ENCODE data around the gene CAMKK1. TPM values are rescaled to one million over a fixed set of nuclear protein-coding genes. Genes with fewer than 3 reads are reported as not detected.

The CAMKK1 gene
- 10 to 100 TPM in 4 of 6 donors, 1 to 10 TPM in 2; 4.9 to 23.0 (median 11.0) TPM for total RNA-seq

DNA sequence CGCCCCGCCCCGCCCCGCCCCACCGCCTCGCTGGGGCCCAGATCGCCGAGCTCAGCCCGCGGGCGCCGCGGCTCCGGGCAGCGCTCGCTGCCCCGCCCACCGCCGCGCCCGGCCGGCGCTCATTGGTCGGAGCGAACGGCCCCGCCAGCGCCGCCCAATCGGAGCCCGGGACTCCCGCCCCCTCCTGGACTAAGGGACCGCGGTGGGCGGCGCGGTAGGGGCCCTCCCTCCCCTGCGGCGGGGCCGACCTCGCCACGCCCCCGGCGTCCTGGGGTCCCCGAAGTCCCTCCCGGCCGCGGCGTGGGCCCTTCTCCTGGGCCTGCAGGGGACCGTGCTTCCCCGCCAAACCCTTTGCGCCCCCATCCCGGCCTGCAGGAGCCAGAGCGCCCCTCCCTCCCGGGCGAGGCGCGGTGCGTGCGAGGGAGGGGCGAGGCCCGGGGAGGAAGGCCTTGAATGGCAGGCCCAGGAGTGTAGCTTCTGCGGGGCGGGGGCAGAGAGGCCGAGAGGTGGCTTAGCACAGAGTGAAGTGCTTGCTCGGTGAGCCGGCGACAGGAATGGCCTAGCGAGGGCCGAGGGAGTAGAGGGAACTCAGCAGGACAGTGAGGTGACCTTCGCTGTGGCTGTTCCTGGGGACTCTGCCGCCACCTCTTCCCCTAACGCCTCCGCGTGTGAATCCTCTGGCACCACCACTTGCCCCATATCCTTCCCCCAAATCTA, at the start of gene CAMKK1:
CAMKK1 (minus strand) TSS at position 51 of the 717 bp plus-strand sequence. CDS start 7,366 bp downstream, outside the sequence.
- no peak for TF ChIP-seq EP300 (IDR thresholded peaks at IDR 0.05)
- TF ChIP-seq, protein P1, sequence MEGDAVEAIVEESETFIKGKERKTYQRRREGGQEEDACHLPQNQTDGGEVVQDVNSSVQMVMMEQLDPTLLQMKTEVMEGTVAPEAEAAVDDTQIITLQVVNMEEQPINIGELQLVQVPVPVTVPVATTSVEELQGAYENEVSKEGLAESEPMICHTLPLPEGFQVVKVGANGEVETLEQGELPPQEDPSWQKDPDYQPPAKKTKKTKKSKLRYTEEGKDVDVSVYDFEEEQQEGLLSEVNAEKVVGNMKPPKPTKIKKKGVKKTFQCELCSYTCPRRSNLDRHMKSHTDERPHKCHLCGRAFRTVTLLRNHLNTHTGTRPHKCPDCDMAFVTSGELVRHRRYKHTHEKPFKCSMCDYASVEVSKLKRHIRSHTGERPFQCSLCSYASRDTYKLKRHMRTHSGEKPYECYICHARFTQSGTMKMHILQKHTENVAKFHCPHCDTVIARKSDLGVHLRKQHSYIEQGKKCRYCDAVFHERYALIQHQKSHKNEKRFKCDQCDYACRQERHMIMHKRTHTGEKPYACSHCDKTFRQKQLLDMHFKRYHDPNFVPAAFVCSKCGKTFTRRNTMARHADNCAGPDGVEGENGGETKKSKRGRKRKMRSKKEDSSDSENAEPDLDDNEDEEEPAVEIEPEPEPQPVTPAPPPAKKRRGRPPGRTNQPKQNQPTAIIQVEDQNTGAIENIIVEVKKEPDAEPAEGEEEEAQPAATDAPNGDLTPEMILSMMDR (IDR thresholded peaks at IDR 0.05), result peak in 2 of 6 experiments; percentile 26 to 35
- peak in 1 of 2 donors; percentile 44 for TF ChIP-seq POLR2AphosphoS5 (IDR thresholded peaks at IDR 0.05)
- TF ChIP-seq POLR2A (IDR thresholded peaks at IDR 0.05), result peak in 1 of 4 donors; percentile 58
- Histone ChIP-seq H3K27ac (peak within 1 kb of the TSS; percentile 75 to 90 (median 82)), H3K27me3 (peaks cover 0 to 3% (median 0%) of the 10 kb centered on the region in 4 donors), H3K4me3 (peak within 1 kb of the TSS; percentile 58 to 94 (median 70)), H3K36me3 (no peaks in the 10 kb centered on the region), H3K4me1 (peaks cover 54 to 69% (median 59%) of the 10 kb centered on the region in 4 donors), H3K9me3 (no peaks in the 10 kb centered on the region)
- DNase-seq (peak; percentile 92 to 99), ATAC-seq (ENCODE audit: low FRiP score in 2 of 2) (peak; percentile 87 to 89)
- WGBS, 2 donors, result 1 to 6% methylated on average over 10 to 22 of the region's 75 CpGs

DNA sequence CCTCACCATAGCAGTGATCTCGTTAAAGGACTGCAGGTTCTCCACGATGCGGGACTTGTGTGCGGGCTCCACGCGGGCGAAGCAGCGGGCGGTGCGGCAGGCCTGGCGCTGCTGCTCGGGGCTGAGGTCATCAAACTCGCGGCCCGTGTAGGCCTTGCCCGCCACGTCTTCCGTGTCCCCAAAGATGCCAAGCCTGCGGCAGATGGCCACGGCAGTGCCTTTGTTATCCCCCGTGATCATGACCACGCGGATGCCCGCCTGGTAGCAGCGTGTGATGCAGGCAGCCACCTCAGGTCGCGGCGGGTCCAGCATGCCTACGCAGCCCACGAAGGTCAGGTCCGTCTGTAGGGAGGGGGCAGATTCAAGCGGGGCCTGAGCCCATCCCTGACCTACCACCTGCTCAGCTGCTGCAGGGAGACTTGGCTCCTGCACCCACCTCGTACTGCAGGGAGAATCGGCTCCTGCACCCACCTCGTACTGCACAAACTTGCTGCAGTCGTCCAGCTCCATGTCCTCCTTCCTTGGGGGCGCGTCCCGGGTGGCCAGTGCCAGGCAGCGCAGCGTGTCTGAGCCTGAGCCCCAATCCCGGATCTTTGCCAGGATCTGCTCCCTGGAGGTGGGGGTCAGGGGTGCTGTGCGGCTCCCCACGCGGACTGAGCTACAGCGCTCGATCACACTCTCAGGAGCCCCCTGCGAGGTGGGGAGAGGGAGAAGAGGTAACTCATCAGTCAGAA, 48.3 kb upstream of the CAMKK1 start:
- ATAC-seq (ENCODE audit: low FRiP score in 2 of 2), result no peak
- no peak for DNase-seq
- peaks cover 4 to 62% (median 35%) of the 10 kb centered on the region in 4 donors for H3K36me3 ChIP-seq
- H3K27me3 ChIP-seq, result no peaks in the 10 kb centered on the region
- 94 to 95% methylated on average over 22 to 33 of the region's 48 CpGs for WGBS, 2 donors
- H3K27ac ChIP-seq, result no peak overlapping the region
- no peak overlapping the region for H3K4me3 ChIP-seq
- peaks cover 7 to 16% (median 11%) of the 10 kb centered on the region in 4 donors for H3K4me1 ChIP-seq
- H3K9me3 ChIP-seq, result no peaks in the 10 kb centered on the region
- no peak for TF ChIP-seq POLR2A (IDR thresholded peaks at IDR 0.05)
- TF ChIP-seq, protein P1 (IDR thresholded peaks at IDR 0.05), result no peak
- TF ChIP-seq POLR2AphosphoS5 (IDR thresholded peaks at IDR 0.05), result no peak
- TF ChIP-seq EP300 (IDR thresholded peaks at IDR 0.05), result no peak

DNA sequence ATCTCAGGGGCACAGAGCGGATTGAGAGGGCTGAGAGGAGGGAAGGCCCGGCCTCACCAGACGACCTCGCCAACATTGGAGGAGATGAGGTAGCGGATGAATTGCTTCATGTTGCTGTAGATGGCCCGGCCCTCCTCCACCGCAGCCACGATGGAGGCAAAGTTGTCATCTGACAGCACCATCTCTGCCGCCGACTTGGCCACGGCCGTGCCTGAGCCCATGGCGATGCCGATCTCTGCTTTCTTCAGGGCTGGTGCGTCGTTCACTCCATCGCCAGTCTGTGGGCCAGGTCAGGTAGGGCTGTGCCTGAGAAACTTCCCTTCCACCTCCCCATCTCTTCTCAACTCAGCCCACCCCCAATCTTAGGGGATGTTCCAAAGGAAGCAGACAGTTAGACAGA, 44.5 kb upstream of the CAMKK1 start:
- Histone ChIP-seq H3K4me3 (no peak overlapping the region), H3K27ac (no peak overlapping the region), H3K36me3 (peaks cover 4 to 56% (median 33%) of the 10 kb centered on the region in 4 donors), H3K27me3 (no peaks in the 10 kb centered on the region), H3K4me1 (peaks cover 0 to 9% (median 0%) of the 10 kb centered on the region in 4 donors), H3K9me3 (no peaks in the 10 kb centered on the region)
- ATAC-seq (ENCODE audit: low FRiP score in 2 of 2), result no peak
- TF ChIP-seq, protein P1 (IDR thresholded peaks at IDR 0.05), result no peak
- no peak for TF ChIP-seq POLR2AphosphoS5 (IDR thresholded peaks at IDR 0.05)
- no peak for TF ChIP-seq POLR2A (IDR thresholded peaks at IDR 0.05)
- no peak for TF ChIP-seq EP300 (IDR thresholded peaks at IDR 0.05)
- 91 to 98% methylated on average over 12 to 17 of the region's 17 CpGs for WGBS, 2 donors
- DNase-seq, result peak in 1 of 2 donors; percentile 64

DNA sequence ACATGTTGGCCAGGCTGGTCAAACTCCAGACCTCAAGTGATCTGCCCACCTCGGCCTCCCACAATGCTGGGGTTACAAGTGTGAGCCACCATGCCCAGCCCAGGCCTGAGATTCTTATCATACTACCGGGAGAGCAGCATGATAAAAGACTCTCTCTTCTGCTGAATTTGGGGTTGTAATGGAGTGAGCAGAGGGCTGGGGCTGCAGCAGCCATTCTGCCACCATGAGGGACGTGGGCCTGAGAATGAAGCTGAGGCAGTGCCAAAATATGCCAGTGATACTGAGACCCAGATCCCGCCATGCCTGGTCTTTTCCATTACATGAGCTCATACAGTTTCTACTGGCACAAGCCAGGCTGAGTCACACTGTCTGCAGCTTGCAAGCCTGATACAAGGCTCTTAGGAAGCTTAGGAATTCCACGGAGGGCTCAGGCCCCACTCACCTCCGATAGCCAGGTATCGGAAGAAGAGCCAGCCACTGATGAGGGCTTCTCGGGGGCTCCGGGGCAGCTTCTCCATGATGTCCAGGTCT, 43.0 kb upstream of the CAMKK1 start:
- DNase-seq (no peak), ATAC-seq (ENCODE audit: low FRiP score in 2 of 2) (no peak)
- TF ChIP-seq EP300 (IDR thresholded peaks at IDR 0.05) (no peak), POLR2AphosphoS5 (IDR thresholded peaks at IDR 0.05) (no peak), POLR2A (IDR thresholded peaks at IDR 0.05) (no peak)
- TF ChIP-seq, protein P1 (IDR thresholded peaks at IDR 0.05), result no peak
- Histone ChIP-seq H3K4me1 (peaks cover 0 to 9% (median 0%) of the 10 kb centered on the region in 4 donors), H3K27ac (no peak overlapping the region), H3K36me3 (peaks cover 0 to 47% (median 26%) of the 10 kb centered on the region in 4 donors), H3K4me3 (no peak overlapping the region), H3K27me3 (no peaks in the 10 kb centered on the region), H3K9me3 (no peaks in the 10 kb centered on the region)
- 97% methylated on average over 5 to 9 of the region's 9 CpGs for WGBS, 2 donors
